ENCODE measurements around the gene NELFCD.
"Not testable (repeated sequence)": the region's sequence is repeated elsewhere in the genome, so short reads cannot be mapped to it uniquely, and the experiment has no call there.

The NELFCD gene

DNA sequence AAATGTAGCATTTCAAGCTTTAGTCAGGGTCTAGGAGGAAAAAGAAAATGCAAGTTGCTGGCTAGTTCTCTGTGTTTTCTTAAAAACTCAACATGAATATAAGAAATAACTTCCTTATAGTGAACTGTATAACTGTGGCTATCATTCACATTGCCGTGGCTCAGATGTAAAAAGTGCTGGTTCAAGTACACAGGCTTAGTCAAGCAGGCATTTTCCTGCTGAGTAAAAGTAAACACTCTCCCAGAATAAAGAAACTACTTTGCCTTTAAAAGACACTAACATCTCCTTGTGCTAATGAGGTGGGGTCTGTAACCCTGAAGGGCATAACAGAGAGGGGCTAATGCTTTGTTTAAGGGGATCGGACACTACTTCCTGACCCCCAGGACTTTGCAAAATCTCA, 47.8 kb downstream of the NELFCD start:
- DNase-seq, result no peak

DNA sequence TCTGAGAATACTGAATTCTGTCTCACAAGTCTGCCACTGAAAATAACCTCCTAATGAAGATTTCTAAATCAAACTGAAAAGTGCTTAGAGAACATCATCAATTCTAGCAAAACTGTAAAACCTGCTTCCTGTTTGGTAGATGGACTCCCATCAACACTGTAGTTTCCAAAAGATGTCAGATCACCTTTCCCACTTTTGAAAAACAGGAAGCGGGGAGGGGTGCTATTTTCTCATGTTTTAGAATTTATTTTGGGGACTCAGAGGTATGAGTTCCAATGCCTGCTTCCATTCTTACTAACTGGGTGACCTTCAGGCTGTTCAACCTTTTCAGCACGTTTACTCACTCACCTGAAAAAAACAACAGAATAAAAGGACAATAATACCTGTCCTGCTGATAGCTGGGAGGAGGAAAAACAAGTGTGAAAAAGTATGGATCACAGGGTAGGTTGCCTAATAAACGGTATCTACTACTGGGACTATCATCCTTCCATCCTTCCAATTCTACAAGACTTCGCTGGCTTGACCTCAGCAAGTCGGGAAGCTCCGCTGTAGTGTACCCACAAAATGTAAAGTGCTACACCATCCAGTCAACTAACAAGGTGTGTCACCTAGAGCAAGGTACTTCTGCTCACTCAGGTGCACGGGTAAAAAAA, 50.0 kb downstream of the NELFCD start:
- no peak for DNase-seq

DNA sequence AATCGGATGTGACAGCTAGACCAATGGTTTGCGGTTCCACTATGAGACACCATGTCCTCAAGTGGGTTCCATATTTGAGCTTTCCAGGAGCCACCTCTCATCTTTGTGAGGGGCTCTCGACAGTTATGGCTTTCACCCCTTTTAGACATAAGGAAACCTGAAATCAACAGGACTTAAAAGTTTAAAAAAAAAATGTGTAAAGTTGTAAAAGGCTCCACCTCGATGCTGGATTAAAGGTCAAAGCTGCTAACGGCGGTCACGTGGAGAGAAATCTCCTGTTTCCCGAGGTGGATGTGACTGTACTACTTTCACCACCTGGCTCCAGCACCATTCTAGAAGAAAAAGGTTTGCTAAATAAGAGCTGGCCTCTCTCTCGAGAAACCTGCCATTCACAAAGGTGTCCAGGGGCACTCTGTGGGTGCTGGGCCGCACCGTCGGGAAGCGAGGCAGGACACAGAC, 50.5 kb downstream of the NELFCD start:
- peak; percentile 45 for DNase-seq

DNA sequence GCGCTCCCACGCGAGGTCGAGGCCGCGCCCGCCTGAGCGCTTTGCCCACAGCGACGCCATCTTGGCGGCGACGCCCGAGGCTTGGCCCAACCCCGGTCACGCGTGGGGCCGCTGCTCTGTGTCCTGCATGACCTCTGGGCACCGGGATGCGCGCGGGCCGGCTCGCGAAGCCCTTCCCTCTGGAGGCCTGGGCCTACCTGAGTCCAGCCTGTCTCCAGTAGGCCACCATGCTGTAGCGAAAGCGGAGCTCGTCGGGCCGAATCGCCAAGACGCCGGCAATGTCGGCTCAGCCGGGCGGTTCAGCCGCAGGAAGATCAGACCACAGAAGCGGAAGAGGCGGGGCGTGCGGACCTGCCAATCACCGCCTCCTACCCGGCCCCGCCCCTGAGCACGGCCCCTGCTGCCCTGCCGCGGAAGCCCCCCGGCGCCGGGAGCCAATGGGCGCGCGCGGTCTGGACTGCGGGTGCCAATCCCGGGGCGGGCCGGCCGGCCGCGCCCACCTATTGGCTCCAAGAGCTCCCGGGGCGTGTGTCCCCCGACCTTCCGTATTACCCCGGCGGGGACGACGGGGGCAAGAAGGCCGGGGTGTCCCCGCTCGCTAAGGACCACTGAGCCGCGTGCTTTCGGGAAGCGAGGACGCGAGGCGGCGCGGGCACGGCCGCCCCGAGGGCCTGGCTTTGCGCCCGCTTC, 51.1 kb downstream of the NELFCD start, which contains the start of gene ATP5F1E:
Gene ATP5F1E, minus strand, starts transcription at position 313 of the 690 bp plus-strand sequence. Its CDS starts 84 bp downstream, at position 229.
- peak; percentile 96 for DNase-seq

DNA sequence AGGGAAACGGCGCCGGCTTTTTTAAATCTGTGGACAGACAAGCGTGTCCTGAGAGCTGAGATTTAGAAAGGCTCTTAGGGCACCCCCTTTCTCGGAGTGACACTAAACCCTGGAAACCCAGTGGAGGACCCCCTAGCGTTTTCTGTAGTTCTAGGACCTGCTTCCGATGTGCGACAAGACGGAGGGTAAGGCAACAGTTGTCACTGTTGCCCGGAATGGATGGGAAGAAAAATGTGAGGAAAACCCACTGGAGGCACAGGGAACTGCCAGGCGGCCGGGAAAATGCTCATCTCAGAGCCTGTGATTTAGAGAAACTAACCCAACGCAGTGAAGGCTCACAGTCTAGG, 51.6 kb downstream of the NELFCD start:
- DNase-seq, result peak; percentile 85

DNA sequence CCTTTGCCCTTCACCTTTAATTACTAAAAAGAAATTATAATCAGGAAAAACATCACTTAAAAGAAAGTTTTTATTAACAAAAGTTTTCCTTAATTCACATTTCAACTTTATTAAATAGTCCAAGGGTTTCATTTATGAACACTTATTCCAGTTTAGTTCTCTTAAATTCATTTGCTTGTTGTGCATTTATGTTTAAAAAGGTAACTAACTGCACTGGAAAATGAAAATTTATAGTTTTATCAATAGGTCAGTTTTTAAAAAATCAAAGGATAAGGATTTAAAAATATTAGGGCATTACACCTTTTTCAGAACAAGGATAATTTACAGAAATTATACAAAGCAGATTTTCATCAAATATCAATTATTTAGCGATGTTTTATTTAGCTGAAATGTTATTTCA, 52.0 kb downstream of the NELFCD start:
- no peak for DNase-seq

DNA sequence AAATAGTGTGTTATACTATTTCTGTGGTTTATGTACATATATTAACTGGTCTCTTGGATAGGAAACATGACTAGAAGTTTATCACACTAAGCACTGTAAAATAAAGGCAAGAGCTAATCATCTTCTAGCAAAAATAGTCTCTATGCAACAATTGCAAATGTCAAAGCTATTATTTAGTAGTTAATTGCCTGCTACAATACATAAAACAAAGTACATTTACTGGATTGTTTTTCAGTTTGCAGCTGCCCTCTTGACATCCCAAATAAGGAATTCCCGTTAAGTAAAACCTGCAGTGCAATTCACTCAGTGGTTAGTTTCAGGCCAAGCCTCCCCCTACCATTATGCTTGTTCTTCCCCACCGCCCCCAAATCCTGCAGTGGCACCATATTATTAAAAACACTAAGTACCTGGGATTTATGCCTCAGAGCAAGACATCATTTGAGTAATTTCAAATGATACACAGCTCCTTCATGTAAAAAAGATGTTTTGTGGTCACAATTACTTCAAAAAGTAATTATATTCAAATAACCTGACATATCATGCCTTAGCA, 52.6 kb downstream of the NELFCD start:
- DNase-seq, result no peak

DNA sequence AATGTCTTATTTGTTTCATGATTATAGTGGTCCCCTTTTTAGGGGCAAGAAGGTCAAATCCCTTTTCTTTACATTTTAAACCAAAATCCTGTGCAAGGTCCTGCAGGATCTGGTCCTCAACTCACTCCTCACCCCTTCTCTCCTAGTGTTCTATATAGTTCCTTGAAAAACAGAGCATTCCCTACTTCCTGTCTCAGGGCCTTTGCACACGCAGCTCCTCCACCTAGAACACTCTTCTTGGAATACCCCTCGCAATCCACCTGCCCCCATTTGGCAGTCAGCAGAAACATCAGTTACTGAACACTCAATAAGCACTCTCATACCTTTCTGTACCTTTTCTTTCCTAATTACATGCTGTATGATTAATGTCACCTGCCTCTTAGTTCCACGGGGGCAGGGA, 54.3 kb downstream of the NELFCD start:
- DNase-seq, result no peak

DNA sequence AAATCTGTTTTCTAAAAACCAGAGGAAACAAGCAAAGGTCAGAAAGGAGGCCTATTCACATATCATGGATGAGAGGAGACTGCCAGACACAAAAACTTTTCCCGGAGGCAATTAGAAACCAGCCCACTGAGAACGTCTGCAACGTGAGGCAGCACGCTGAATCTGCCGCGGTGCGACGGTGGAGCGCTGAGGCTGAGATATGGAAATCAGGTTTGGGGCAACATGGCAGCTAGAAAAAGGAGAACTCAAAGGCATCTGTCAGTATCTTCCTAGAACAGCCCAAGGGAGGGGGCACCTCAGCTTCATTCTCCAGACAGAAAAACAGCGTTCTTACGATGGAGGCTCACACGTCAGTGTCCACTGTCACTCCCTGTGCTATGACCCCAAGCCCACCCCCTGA, 56.3 kb downstream of the NELFCD start:
- no peak for DNase-seq

DNA sequence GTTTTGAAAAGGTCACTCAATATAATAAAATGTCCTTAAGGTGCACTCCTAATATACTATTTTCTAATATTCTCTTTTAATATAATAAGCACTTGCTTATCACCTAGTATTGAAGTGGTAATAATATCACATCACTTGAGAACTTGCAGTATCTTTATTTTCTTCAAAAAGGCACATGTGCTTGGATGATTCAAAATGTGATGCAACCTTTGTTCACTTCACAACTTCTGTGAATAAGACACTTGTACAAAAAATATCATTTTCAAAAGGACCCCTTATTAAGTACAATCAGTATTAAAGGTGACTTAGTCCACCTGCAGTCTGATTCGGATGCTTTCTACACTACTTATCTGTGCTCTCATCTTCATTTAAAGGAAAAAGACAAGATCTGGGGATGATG, 58.2 kb downstream of the NELFCD start:
- DNase-seq, result no peak

DNA sequence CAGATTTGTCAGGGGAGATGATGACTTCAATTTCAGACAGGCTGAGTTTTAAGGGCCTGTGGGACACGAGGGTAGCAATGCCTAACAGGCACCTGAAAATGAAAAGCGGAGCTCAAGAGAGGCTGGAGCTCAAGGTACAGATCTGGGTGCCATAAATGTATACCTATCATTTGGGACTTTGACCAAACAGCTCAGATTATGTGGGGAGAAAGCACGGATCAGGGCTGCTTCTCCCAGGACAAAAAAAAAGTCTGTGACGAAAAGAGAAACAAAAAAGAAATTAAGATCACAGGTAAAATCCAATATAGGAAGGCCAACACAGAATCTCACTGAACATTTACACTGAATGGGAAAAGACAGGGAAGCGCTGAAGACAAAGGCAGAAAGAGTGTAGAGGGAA, 59.6 kb downstream of the NELFCD start:
- DNase-seq, result no peak

DNA sequence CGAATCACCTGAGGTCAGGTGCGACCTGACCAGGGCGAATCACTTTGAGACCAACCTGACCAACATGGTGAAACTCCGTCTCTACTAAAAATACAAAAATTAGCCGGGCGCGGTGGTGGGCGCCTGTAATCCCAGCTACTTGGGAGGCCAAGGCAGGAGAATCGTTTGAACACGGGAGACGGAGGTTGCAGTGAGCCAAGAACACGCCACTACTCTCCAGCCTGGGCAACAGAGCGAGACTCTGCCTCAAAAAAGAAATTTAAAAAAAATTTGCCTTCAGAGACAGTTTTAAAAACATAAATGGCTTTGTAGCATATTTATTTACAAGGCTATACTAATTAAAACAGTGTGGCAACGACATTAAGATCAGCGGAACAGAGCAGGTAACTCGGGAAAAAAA, 60.4 kb downstream of the NELFCD start:
- DNase-seq, result not testable (repeated sequence)

DNA sequence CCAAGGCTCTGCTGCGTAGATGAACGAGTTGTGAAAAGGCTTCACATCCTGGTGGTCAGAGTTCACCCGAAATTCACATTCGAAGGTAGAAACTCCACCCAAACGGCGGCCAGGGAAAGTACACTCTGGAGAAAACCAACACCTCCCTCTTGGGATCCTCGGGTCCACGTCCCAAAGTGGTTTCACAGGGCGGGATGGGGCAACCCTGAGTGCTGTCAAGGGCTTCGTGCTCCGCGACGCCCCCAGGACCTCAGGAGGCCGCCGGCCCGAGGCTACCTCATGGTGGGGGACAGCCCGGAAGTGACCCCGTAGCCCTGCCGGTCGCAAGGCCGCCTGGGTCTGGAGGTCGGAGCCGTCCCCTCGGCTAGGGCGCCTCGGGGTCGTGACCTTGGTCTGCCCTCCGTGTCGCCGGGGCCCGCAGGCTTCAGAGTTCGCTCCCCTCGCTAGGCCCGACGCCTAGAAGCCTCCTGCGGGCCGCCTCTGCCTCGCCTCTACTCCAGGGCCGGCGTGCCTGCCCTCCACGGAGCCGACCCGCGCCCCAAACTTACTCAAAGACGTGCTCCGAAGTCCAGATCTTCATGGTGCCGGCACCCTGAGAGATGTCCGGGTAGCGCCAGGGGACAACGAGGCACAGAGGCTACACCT, 61.2 kb downstream of the NELFCD start, which contains the start of gene PRELID3B:
Gene PRELID3B, minus strand, starts transcription at position 636 of the 645 bp plus-strand sequence. Its CDS starts 56 bp downstream, at position 580.
- DNase-seq, result no peak

DNA sequence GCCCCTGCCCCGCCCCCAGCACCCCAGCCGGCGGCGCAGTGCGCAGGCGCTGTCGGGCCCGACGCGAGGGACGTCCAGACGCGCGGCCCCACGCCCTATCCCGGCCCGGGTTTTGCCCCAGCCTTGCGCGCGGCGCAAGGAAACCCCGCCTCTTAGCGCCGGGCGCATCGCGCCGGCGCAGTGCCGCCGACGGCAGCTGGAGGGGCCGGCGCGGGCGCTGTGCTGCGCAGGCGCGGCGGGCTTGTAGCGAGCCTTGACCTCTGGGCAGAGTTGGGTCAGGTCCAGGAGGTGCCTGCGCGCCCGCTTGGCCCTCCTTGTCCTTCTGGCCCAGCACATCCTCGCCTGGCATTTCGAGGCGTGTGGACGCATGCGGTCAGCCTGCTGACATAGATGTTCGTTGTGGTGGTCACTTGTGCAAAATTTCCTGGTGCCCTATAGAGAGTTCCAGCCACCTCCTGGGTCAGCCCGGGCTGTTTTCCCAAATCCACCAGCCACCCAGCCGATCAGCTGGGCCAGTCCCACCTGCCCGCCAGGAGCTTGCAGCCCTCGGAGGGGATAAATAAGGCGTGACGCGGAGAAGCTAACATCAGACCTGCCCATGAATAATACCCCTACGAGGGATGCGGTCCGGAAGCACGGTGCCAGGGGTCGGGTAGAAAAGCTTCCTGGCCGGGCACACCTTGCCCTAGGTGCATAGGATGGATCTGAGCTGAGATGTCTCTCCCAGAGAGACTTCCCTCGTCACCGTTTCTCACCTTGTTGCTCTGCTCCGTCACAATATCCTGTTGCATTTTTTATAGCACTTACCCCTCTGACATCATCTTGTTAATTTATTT, 62.0 kb downstream of the NELFCD start:
- peak; percentile 91 for DNase-seq

DNA sequence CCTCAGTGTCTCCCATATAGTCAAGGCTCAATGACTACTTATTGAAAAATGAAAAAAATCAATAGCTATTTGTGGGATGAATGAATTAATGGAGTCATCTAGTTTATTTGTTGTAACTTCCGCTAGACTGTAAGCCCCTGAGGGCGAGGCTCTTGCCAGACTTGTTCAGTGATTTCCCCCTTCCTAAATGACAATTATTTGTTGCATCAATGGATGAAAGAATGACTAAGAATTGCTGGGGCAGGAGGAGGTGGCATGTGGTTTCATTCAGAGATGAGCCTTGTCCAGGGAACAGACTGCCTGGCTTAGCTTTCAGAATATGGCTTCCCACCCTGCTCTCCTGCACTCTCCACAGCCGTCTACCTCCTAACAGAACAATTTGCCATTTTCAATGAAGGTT, 62.6 kb downstream of the NELFCD start:
- no peak for DNase-seq

DNA sequence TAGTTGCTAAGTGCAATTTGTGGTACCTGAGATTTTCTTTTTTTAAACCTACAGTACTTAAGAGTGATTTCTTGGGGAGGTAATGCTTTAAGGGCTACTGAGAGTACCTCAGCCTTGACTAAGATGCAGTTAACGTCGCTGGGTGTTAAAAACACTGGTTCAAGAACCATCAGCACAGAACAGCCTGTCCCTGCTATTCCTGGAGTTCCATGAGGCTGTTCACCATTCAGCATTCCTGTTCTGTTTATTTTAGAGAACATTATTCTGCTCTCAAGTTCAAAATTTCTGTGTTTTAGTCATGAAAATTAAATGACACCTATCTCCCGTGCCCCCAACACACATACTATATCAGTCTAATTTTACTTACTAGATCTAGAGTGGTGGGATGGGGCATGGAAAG, 63.2 kb downstream of the NELFCD start:
- DNase-seq, result no peak

All from NCI-H1092 treated with DMSO at 0.1 percent for 48 hours (cell line).